CD14-positive monocyte (primary cell): ENCODE data around the gene HELB. TPM values are rescaled to one million over a fixed set of nuclear protein-coding genes. Genes with fewer than 3 reads are reported as not detected.

ENCODE experiments used
- DNase-seq, 3 donors: peaks; one replicate each; pipeline ENCODE4 v3.0.0-alpha.2; 2011 to 2022
- H2AFZ ChIP-seq: 2 replicates; pipeline ENCODE4 v1.6.0; 2012; ENCODE audit warnings: mild to moderate bottlenecking, low read depth, low read length, inconsistent platforms; ENCODE audit not compliant: insufficient read depth, poor library complexity, severe bottlenecking
- H3K27ac ChIP-seq, 2 donors: 1 replicate in 1 of 2; 2 replicates in 1 of 2; pipeline ENCODE4 v1.5.1; 2012 to 2013; ENCODE audit warnings: low read length in 2 of 2, control low read depth in 1 of 2, inconsistent platforms in 1 of 2, low read depth in 1 of 2, mild to moderate bottlenecking in 1 of 2
- H3K27me3 ChIP-seq, 2 donors: one replicate each; pipeline versions ENCODE4 v1.6.0 to v1.6.1; 2011 to 2013; ENCODE audit warnings: low read length in 2 of 2; ENCODE audit not compliant: control insufficient read depth in 2 of 2, insufficient read depth in 2 of 2
- H3K36me3 ChIP-seq, 2 donors: replicated peaks in 1 of 2; 1 replicate in 1 of 2; 2 replicates in 1 of 2; pipeline versions ENCODE4 v1.5.1 to v1.6.1; 2012 to 2013; ENCODE audit warnings: low read length in 2 of 2, control low read depth in 1 of 2, inconsistent platforms in 1 of 2, mild to moderate bottlenecking in 1 of 2; ENCODE audit not compliant: insufficient read depth in 2 of 2, control insufficient read depth in 1 of 2
- H3K4me1 ChIP-seq, 2 donors: 1 replicate in 1 of 2; 2 replicates in 1 of 2; pipeline versions ENCODE4 v1.5.1 to v1.6.1; 2012 to 2013; ENCODE audit warnings: low read length in 2 of 2, control low read depth in 1 of 2, inconsistent platforms in 1 of 2, mild to moderate bottlenecking in 1 of 2, moderate library complexity in 1 of 2; ENCODE audit not compliant: insufficient read depth in 2 of 2, control insufficient read depth in 1 of 2
- H3K4me2 ChIP-seq: replicated peaks from 2 replicates; pipeline ENCODE3; 2012; ENCODE audit warnings: low read length, moderate library complexity, mild to moderate bottlenecking; ENCODE audit not compliant: poor library complexity, severe bottlenecking; ENCODE audit errors: extremely low read depth
- H3K4me3 ChIP-seq, 3 experiments: fragments of 200-600 bp in 1 of 3; sonication (generic) in 1 of 3; replicated peaks in 1 of 3; 1 replicate in 2 of 3; 2 replicates in 1 of 3; pipeline ENCODE4 v1.5.1; 2011 to 2013; ENCODE audit warnings: low read length in 3 of 3, mild to moderate bottlenecking in 3 of 3, control low read depth in 2 of 3, low read depth in 2 of 3, inconsistent platforms in 1 of 3, moderate library complexity in 1 of 3
- H3K79me2 ChIP-seq: 2 replicates; pipeline ENCODE4 v1.6.0; 2012; ENCODE audit warnings: mild to moderate bottlenecking, control low read depth, inconsistent platforms, low read length, moderate library complexity; ENCODE audit not compliant: insufficient read depth
- H3K9ac ChIP-seq: 2 replicates; pipeline ENCODE4 v1.6.0; 2017; ENCODE audit warnings: low read length, mild to moderate bottlenecking; ENCODE audit not compliant: insufficient read depth, poor library complexity, severe bottlenecking
- H3K9me3 ChIP-seq, 2 donors: replicated peaks in 1 of 2; 1 replicate in 1 of 2; 2 replicates in 1 of 2; pipeline versions ENCODE4 v1.5.1 to v1.6.1; 2012 to 2013; ENCODE audit warnings: low read length in 2 of 2, control low read depth in 1 of 2; ENCODE audit not compliant: control insufficient read depth in 1 of 2, insufficient read depth in 1 of 2
- H4K20me1 ChIP-seq: 2 replicates; pipeline ENCODE4 v1.6.0; 2012; ENCODE audit warnings: mild to moderate bottlenecking, low read length, control low read depth, moderate library complexity; ENCODE audit not compliant: insufficient read depth
- H3K27ac Mint-ChIP-seq, 7 donors: one replicate each; pipeline ENCODE4 v1.8.0; 2020; ENCODE audit warnings: mild to moderate bottlenecking in 7 of 7, mixed read lengths in 7 of 7, moderate library complexity in 6 of 7, inconsistent platforms in 2 of 7
- H3K27me3 Mint-ChIP-seq, 3 donors: one replicate each; pipeline ENCODE4 v1.8.0; 2021 to 2022; ENCODE audit warnings: low read depth in 3 of 3, mild to moderate bottlenecking in 3 of 3, mixed read lengths in 3 of 3, moderate library complexity in 3 of 3, inconsistent platforms in 1 of 3
- H3K36me3 Mint-ChIP-seq, 2 donors: one replicate each; pipeline ENCODE4 v1.8.0; 2020; ENCODE audit warnings: mixed read lengths in 2 of 2, inconsistent platforms in 1 of 2, mild to moderate bottlenecking in 1 of 2
- H3K4me1 Mint-ChIP-seq: one replicate; pipeline ENCODE4 v1.8.0; 2020; ENCODE audit warnings: mild to moderate bottlenecking, mixed read lengths
- H3K4me3 Mint-ChIP-seq, 2 donors: one replicate each; pipeline ENCODE4 v1.8.0; 2020; ENCODE audit warnings: mild to moderate bottlenecking in 2 of 2, mixed read lengths in 2 of 2, moderate library complexity in 1 of 2
- H3K9me3 Mint-ChIP-seq, 7 donors: one replicate each; pipeline ENCODE4 v1.8.0; 2020 to 2022; ENCODE audit warnings: mixed read lengths in 7 of 7, mild to moderate bottlenecking in 6 of 7, moderate library complexity in 6 of 7, inconsistent platforms in 2 of 7
- WGBS: methylation state at CpG from one replicate; pipeline ENCODE4 v1.1.5; 2013; ENCODE audit warnings: missing lambda C conversion rate; ENCODE audit not compliant: insufficient coverage; 5-methylcytosine and 5-hydroxymethylcytosine counted together
- intact Hi-C, 2 donors: fragments of 100-400 bp; cut with micrococcal nuclease; formaldehyde crosslinking; loops; one replicate each; pipeline versions ENCODE4 v1.15.0 to v1.15.1; 2023
- polyA plus RNA-seq, 3 donors: library from polyadenylated mRNA; depleted of rRNA in 1 of 3; unstranded in 2 of 3; stranded (reverse) in 1 of 3; fragments of 300-500 nt in 2 of 3; fragments of >200 nt in 1 of 3; fragmentation: Illumina TruSeq in 2 of 3; gene quantifications; 1 replicate in 2 of 3; 2 replicates in 1 of 3; pipeline ENCODE4 v1.2.3, GENCODE V29; 2012 to 2021
- TF ChIP-seq, protein P1 (sequence below): fragments of 200-600 bp; IDR thresholded peaks from one replicate; pipeline ENCODE4 v1.8.0; 2022; ENCODE audit warnings: antibody characterized with exemption, mild to moderate bottlenecking

Gene HELB
- polyA plus RNA-seq, 3 donors = 1.8 to 3.4 (median 3.0) TPM

DNA sequence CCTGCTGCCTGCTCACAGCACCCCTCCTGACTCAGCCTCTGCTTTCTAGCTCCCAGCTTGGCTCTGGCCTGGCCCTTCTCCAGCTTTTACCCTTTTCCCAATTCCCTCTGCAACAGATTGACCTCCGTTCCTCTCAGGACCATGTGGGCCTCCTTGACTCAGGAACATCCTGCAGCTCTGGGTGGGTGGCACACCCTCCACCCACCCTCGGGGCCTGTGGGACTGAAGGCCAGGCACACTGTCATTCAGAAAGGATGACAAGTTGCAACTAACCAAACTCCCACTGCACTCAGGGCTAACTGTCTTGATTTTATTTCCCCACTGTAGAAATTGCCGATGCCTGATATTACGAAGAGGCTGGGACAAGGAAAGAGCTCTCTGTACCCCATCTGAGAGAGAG, 59.4 kb downstream of the HELB start:
- Histone ChIP-seq H2AFZ (no peak overlapping the region), H3K4me1 (peaks cover 15% of the 10 kb centered on the region in 2 donors), H3K79me2 (no peaks in the 10 kb centered on the region), H3K9me3 (no peaks in the 10 kb centered on the region), H3K36me3 (peaks cover 0 to 4% of the 10 kb centered on the region in 2 donors), H3K27ac (no peak overlapping the region), H3K4me3 (no peak overlapping the region), H3K4me2 (no peak overlapping the region), H4K20me1 (no peaks in the 10 kb centered on the region), H3K9ac (no peak overlapping the region), H3K27me3 (no peaks in the 10 kb centered on the region)
- no peaks in the 10 kb centered on the region for H3K27me3 Mint-ChIP-seq
- DNase-seq = no peak
- no peak overlapping the region for H3K4me3 Mint-ChIP-seq
- 88% methylated on average over 2 of the region's 4 CpGs for WGBS
- intact Hi-C loops = no loop called here
- H3K27ac Mint-ChIP-seq = peak overlapping the region in 1 of 7 donors; percentile 23
- TF ChIP-seq, protein P1, sequence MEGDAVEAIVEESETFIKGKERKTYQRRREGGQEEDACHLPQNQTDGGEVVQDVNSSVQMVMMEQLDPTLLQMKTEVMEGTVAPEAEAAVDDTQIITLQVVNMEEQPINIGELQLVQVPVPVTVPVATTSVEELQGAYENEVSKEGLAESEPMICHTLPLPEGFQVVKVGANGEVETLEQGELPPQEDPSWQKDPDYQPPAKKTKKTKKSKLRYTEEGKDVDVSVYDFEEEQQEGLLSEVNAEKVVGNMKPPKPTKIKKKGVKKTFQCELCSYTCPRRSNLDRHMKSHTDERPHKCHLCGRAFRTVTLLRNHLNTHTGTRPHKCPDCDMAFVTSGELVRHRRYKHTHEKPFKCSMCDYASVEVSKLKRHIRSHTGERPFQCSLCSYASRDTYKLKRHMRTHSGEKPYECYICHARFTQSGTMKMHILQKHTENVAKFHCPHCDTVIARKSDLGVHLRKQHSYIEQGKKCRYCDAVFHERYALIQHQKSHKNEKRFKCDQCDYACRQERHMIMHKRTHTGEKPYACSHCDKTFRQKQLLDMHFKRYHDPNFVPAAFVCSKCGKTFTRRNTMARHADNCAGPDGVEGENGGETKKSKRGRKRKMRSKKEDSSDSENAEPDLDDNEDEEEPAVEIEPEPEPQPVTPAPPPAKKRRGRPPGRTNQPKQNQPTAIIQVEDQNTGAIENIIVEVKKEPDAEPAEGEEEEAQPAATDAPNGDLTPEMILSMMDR = no peak
- H3K36me3 Mint-ChIP-seq = peaks cover 2 to 5% of the 10 kb centered on the region in 2 donors
- peaks cover 13% of the 10 kb centered on the region for H3K4me1 Mint-ChIP-seq
- no peaks in the 10 kb centered on the region for H3K9me3 Mint-ChIP-seq

DNA sequence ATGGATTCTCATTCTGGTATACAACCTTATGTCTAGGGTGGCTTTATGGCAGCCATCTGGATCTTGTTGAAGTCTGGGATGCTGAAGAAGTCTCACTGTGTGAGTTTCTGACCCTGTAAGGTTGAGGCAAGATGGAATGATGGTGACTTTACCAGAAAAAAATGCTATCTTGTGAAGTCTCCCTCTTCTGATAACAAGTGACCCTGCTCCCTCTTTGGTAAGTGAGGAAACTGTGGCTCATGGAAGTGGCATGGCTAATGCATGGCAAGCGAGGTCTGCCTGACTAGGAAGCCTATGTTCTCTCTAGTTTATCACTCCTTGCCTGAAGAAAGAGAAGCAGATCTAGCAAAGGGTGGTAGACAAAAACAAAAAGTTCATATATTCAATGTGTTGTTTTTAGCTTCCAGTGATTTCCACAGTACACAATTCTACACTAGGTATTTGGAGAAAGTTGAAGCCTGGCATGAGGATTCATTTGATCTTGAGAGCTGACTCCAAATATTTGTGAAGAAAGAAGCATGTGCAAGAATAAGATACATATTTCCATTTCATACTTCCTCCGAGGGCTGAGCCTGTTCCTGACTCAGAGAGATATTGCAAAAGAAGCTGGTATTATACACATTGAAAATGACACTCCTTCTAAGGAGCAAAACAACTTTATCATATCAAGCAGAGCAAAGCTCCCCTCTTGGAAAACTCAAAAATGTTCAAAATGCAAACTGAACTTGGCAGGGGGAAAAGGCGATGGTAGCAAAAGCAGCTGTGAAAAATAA, 63.6 kb downstream of the HELB start:
- TF ChIP-seq, protein P1 = no peak
- no peak overlapping the region for H3K4me3 ChIP-seq
- no CpG with 5 or more reads among the region's 3 CpGs for WGBS
- no peaks in the 10 kb centered on the region for H3K27me3 ChIP-seq
- H3K4me3 Mint-ChIP-seq = peak overlapping the region in 1 of 2 donors; percentile 27
- peak overlapping the region; percentile 51 to 88 (median 80) for H3K27ac Mint-ChIP-seq
- H3K4me1 Mint-ChIP-seq = peaks cover 26% of the 10 kb centered on the region
- H3K4me2 ChIP-seq = peak overlapping the region; percentile 0
- intact Hi-C loops = no loop called here
- no peaks in the 10 kb centered on the region for H3K27me3 Mint-ChIP-seq
- peaks cover 6 to 9% of the 10 kb centered on the region in 2 donors for H3K36me3 Mint-ChIP-seq
- peak overlapping the region; percentile 35 for H2AFZ ChIP-seq
- H3K27ac ChIP-seq = peak overlapping the region in 1 of 2 donors; percentile 55
- no peaks in the 10 kb centered on the region for H3K9me3 Mint-ChIP-seq
- H3K9ac ChIP-seq = no peak overlapping the region
- H3K4me1 ChIP-seq = peaks cover 20 to 22% of the 10 kb centered on the region in 2 donors
- peak; percentile 27 to 36 (median 32) for DNase-seq
- peaks cover 0 to 3% of the 10 kb centered on the region in 2 donors for H3K36me3 ChIP-seq
- no peaks in the 10 kb centered on the region for H3K79me2 ChIP-seq
- H4K20me1 ChIP-seq = no peaks in the 10 kb centered on the region
- no peaks in the 10 kb centered on the region for H3K9me3 ChIP-seq
